HepG2 (cell line): ENCODE results near the gene ESF1. TPM values are rescaled to one million over a fixed set of nuclear protein-coding genes. Genes with fewer than 3 reads are reported as not detected.

Experiments used
- ARNT2 ChIP-seq: sonication (generic); formaldehyde crosslinking; IDR thresholded peaks from 2 replicates; pipeline ENCODE4 v1.8.0; 2022; ENCODE audit warnings: mild to moderate bottlenecking, low read depth, missing genetic modification reagents, moderate library complexity
- ATF7-NPFF ChIP-seq: sonication (generic); formaldehyde crosslinking; IDR thresholded peaks from 2 replicates; pipeline ENCODE4 v1.8.1; 2023; ENCODE audit warnings: mild to moderate bottlenecking, low read depth, missing genetic modification reagents, moderate library complexity
- ATM ChIP-seq: fragments of 450-650 bp; IDR thresholded peaks from 2 replicates; pipeline ENCODE4 v1.7.1; 2017; ENCODE audit warnings: mild to moderate bottlenecking, borderline replicate concordance
- DRAP1 ChIP-seq: IDR thresholded peaks from 2 replicates; pipeline ENCODE4 v1.6.1; 2016; ENCODE audit warnings: missing genetic modification reagents, missing compliant biosample characterization
- FOXC1 ChIP-seq: sonication (generic); formaldehyde crosslinking; IDR thresholded peaks from 2 replicates; pipeline ENCODE4 v1.8.0; 2022; ENCODE audit warnings: mild to moderate bottlenecking, missing genetic modification reagents, borderline replicate concordance
- GFI1 ChIP-seq: sonication (generic); formaldehyde crosslinking; IDR thresholded peaks from 2 replicates; pipeline ENCODE4 v1.5.0; 2020; ENCODE audit warnings: missing genetic modification reagents, mild to moderate bottlenecking, borderline replicate concordance
- HCFC1 ChIP-seq: fragments of 150-350 bp; IDR thresholded peaks from 2 replicates; pipeline ENCODE4 v1.6.1; 2014; ENCODE audit warnings: low read depth, low read length
- HMGA1 ChIP-seq: sonication (generic); formaldehyde crosslinking; conservative IDR thresholded peaks from 2 replicates; pipeline ENCODE4 v1.4.0; 2020; ENCODE audit warnings: missing genetic modification reagents
- KMT2A ChIP-seq: sonication (generic); formaldehyde crosslinking; IDR thresholded peaks from 2 replicates; pipeline ENCODE4 v1.4.0; 2020; ENCODE audit warnings: missing genetic modification reagents
- MEIS2 ChIP-seq: sonication (generic); formaldehyde crosslinking; IDR thresholded peaks from 2 replicates; pipeline ENCODE4 v1.9.0; 2021; ENCODE audit warnings: mild to moderate bottlenecking, missing genetic modification reagents
- NCOA1 ChIP-seq: sonication (generic); formaldehyde crosslinking; IDR thresholded peaks from 2 replicates; pipeline ENCODE4 v1.9.0; 2021; ENCODE audit warnings: missing genetic modification reagents
- NFKBIZ ChIP-seq: IDR thresholded peaks from 2 replicates; pipeline ENCODE4 v1.6.1; 2018; ENCODE audit warnings: missing genetic modification reagents, missing compliant biosample characterization
- PITX1 ChIP-seq: sonication (generic); formaldehyde crosslinking; IDR thresholded peaks from 2 replicates; pipeline ENCODE4 v1.5.1; 2020; ENCODE audit warnings: mild to moderate bottlenecking, missing genetic modification reagents
- RAD51 ChIP-seq: fragments of 450-650 bp; IDR thresholded peaks from 2 replicates; pipeline ENCODE4 v1.6.1; 2016; ENCODE audit warnings: borderline replicate concordance
- RXRB ChIP-seq: IDR thresholded peaks from 2 replicates; pipeline ENCODE4 v1.6.1; 2016; ENCODE audit warnings: borderline replicate concordance, missing genetic modification reagents, missing compliant biosample characterization
- SALL1 ChIP-seq: sonication (generic); formaldehyde crosslinking; IDR thresholded peaks from 2 replicates; pipeline ENCODE4 v1.8.0; 2022; ENCODE audit warnings: mild to moderate bottlenecking, missing genetic modification reagents
- SIN3B ChIP-seq: fragments of 150-350 bp; IDR thresholded peaks from 2 replicates; pipeline ENCODE4 v1.6.1; 2014; ENCODE audit warnings: low read length
- STAG1 ChIP-seq: sonication (generic); formaldehyde crosslinking; IDR thresholded peaks from 2 replicates; pipeline ENCODE4 v1.4.0; 2020; ENCODE audit warnings: missing genetic modification reagents
- ZBTB34 ChIP-seq: sonication (generic); formaldehyde crosslinking; IDR thresholded peaks from 2 replicates; pipeline ENCODE4 v1.8.0; 2022; ENCODE audit warnings: mild to moderate bottlenecking, missing genetic modification reagents
- ZBTB37 ChIP-seq: sonication (generic); formaldehyde crosslinking; IDR thresholded peaks from 2 replicates; pipeline ENCODE4 v1.4.0; 2020; ENCODE audit warnings: mild to moderate bottlenecking, missing genetic modification reagents
- ZFP90 ChIP-seq: sonication (generic); formaldehyde crosslinking; IDR thresholded peaks from 2 replicates; pipeline ENCODE4 v1.8.0; 2022; ENCODE audit warnings: missing genetic modification reagents, mild to moderate bottlenecking, inconsistent platforms, borderline replicate concordance
- ZKSCAN5 ChIP-seq: sonication (generic); formaldehyde crosslinking; IDR thresholded peaks from 2 replicates; pipeline ENCODE4 v1.5.1; 2020; ENCODE audit warnings: mild to moderate bottlenecking, missing genetic modification reagents
- ZNF224 ChIP-seq: sonication (generic); formaldehyde crosslinking; IDR thresholded peaks from 2 replicates; pipeline ENCODE4 v1.5.0; 2020; ENCODE audit warnings: mild to moderate bottlenecking, missing genetic modification reagents
- ZNF317 ChIP-seq: sonication (generic); formaldehyde crosslinking; IDR thresholded peaks from 2 replicates; pipeline ENCODE4 v1.5.0; 2020; ENCODE audit warnings: mild to moderate bottlenecking, missing genetic modification reagents
- ZNF547 ChIP-seq: sonication (generic); formaldehyde crosslinking; IDR thresholded peaks from 2 replicates; pipeline ENCODE4 v1.5.1; 2020; ENCODE audit warnings: mild to moderate bottlenecking, missing genetic modification reagents
- ZNF580 ChIP-seq: IDR thresholded peaks from 2 replicates; pipeline ENCODE4 v1.6.1; 2016; ENCODE audit warnings: low read depth, borderline replicate concordance
- ZNF607 ChIP-seq: sonication (generic); formaldehyde crosslinking; IDR thresholded peaks from 2 replicates; pipeline ENCODE4 v1.5.1; 2020; ENCODE audit warnings: missing genetic modification reagents, mild to moderate bottlenecking, borderline replicate concordance
- ZNF775 ChIP-seq: sonication (generic); formaldehyde crosslinking; IDR thresholded peaks from 2 replicates; pipeline ENCODE4 v1.4.0; 2020; ENCODE audit warnings: missing genetic modification reagents, mild to moderate bottlenecking, moderate library complexity, borderline replicate concordance
- polyA plus RNA-seq, 8 experiments: library from polyadenylated mRNA; depleted of rRNA in 3 of 8; stranded (reverse) in 7 of 8; unstranded in 1 of 8; fragments of >200 nt; fragmentation: Illumina TruSeq in 4 of 8; extraction: Trizol in 4 of 8; gene quantifications; 2 replicates each; pipeline versions ENCODE4 v1.2.1 to v1.2.3, GENCODE V29; 2011 to 2016; ENCODE audit warnings: low read depth in 4 of 8, missing spikeins in 1 of 8, mixed read lengths in 1 of 8; ENCODE audit not compliant: insufficient read depth in 1 of 8
- total RNA-seq, 5 experiments: library from RNA; depleted of rRNA; stranded (reverse); fragments of >200 nt; fragmentation: Illumina TruSeq; extraction: Trizol; gene quantifications; 2 replicates each; pipeline ENCODE4 v1.2.3, GENCODE V29; 2016; ENCODE audit warnings: low read depth in 1 of 5

The ESF1 gene
- total and polyA plus RNA-seq, 2 of the 13 experiments (the other 11 are each of a cell fraction or from before 2014, with no cell fraction given) = 7.3 to 66.9 TPM

- TF ChIP-seq HMGA1 (CRISPR knock-in tag) (no peak), RXRB (CRISPR knock-in tag) (peak; percentile 68), MEIS2 (CRISPR knock-in tag) (peak; percentile 44; the same call in 1 of the 2 replicates), ZNF317 (CRISPR knock-in tag) (0 out of 2 replicates have a peak, but pooled peaks have one; percentile 28), ZNF224 (CRISPR knock-in tag) (peak; percentile 80; the same call in 1 of the 2 replicates), ZBTB34 (CRISPR knock-in tag) (no peak; the same call in 1 of the 2 replicates), ZBTB37 (CRISPR knock-in tag) (no peak), ZNF580 (peak; percentile 64; the same call in 1 of the 2 replicates), STAG1 (CRISPR knock-in tag) (peak; percentile 60), GFI1 (CRISPR knock-in tag) (0 out of 2 replicates have a peak, but pooled peaks have one; percentile 33), ZNF775 (CRISPR knock-in tag) (0 out of 2 replicates have a peak, but pooled peaks have one; percentile 13), ATF7-NPFF (CRISPR knock-in tag) (no peak; the same call in 1 of the 2 replicates), RAD51 (no peak), FOXC1 (CRISPR knock-in tag) (peak; percentile 69; the same call in 1 of the 2 replicates), ZNF547 (CRISPR knock-in tag) (no peak), ARNT2 (CRISPR knock-in tag) (no peak), ZFP90 (no peak), NFKBIZ (peak; percentile 81; the same call in 1 of the 2 replicates), NCOA1 (CRISPR knock-in tag) (peak; percentile 69), DRAP1 (CRISPR knock-in tag) (peak; percentile 35; the same call in 1 of the 2 replicates), HCFC1 (no peak), SIN3B (no peak), ZNF607 (CRISPR knock-in tag) (no peak), KMT2A (CRISPR knock-in tag) (peak; percentile 61; the same call in 1 of the 2 replicates), ZKSCAN5 (CRISPR knock-in tag) (0 out of 2 replicates have a peak, but pooled peaks have one; percentile 23), PITX1 (CRISPR knock-in tag) (peak; percentile 20; the same call in 1 of the 2 replicates), ATM (no peak), SALL1 (peak; percentile 73)
These were observed 91.7 kb downstream of the ESF1 start (continued) for GRCh38 chr20:13692802-13693736.
